Suprapubic skin (tissue), 4 donors: ENCODE data around the gene PORCN.

Experiments
- CTCF ChIP-seq, 2 donors: fragments of 200-600 bp in 1 of 2; fragments of 450-650 bp in 1 of 2; sonication (generic) in 1 of 2; IDR thresholded peaks; one replicate each; pipeline ENCODE4 v1.5.1; 2016 to 2019; ENCODE audit warnings: antibody characterized with exemption in 2 of 2, mild to moderate bottlenecking in 1 of 2, moderate library complexity in 1 of 2
- EP300 ChIP-seq: sonication (generic); formaldehyde crosslinking; IDR thresholded peaks from one replicate; pipeline ENCODE4 v1.6.1; 2017; ENCODE audit warnings: antibody characterized with exemption
- POLR2A ChIP-seq, 2 donors: fragments of 450-650 bp; IDR thresholded peaks; one replicate each; pipeline ENCODE4 v1.6.1; 2017; ENCODE audit warnings: antibody characterized with exemption in 2 of 2, mild to moderate bottlenecking in 2 of 2, moderate library complexity in 2 of 2
- POLR2AphosphoS5 ChIP-seq, 3 donors: sonication (generic); formaldehyde crosslinking; IDR thresholded peaks; one replicate each; pipeline ENCODE4 v1.6.1; 2017; ENCODE audit warnings: antibody characterized with exemption in 3 of 3

- TF ChIP-seq CTCF (IDR thresholded peaks at IDR 0.05) (no peak), POLR2A (IDR thresholded peaks at IDR 0.05) (no peak), POLR2AphosphoS5 (IDR thresholded peaks at IDR 0.05) (no peak), EP300 (no peak)
Measured at GRCh38 chrX:48489892-48490291, 18.9 kb upstream of the PORCN start.
